G401.6 (cell line): ENCODE data around the gene S100A10.

Source experiments
- FAIRE-seq: peaks from 2 replicates; lab custom pipeline; 2012; peaks lifted over from hg19 to GRCh38; lab: Jason Lieb, UNC

The S100A10 gene

DNA sequence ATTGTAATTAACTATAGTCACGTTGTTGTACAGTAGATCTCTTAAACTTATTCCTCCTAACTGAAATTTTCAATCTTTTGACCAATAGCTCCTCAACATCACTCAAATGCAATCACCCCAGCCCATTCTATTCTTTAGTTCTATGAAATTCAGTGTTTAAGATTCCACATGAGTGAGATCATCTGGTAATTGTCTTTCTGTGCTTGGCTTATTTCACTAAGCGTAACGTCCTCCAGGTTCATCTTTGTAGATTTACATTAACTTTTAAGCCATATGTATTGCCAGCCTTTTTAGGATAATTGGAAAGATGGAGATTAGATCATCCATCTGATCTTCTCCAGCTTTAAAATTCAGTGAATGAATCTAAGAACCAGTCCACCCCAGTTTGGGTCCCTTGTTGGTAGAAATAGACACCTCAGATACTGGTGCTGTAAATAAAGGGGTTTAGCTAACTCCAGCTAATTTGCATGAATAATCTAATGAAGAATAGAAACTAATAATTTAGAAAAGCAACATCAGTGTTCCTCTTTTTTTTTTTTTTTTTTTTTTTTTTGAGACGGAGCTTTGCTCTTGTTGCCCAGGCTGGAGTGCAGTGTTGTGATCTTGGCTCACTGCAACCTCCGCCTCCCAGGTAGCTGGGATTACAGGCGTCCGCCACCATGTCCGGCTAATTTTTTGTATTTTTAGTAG is 7.0 kb downstream of the S100A10 start:
- no peak for FAIRE-seq

DNA sequence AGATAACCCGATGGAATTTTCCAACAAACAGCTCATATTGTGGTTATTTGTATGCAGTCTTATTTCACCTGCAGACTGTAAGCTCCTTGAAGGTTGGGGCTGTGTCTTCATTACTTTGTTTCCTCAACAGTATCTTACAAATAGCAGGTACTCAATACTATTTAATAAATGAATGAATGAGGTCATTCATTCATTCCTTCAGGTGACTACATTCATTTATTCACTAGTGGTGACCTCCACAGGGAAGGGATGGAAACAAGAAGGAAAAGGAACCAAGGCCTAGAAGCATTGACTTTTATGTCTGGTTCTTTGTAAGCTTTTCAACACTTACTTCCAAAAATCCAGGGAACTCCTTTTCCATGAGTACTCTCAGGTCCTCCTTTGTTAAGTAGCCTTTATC is 7.9 kb downstream of the S100A10 start:
- FAIRE-seq = no peak

DNA sequence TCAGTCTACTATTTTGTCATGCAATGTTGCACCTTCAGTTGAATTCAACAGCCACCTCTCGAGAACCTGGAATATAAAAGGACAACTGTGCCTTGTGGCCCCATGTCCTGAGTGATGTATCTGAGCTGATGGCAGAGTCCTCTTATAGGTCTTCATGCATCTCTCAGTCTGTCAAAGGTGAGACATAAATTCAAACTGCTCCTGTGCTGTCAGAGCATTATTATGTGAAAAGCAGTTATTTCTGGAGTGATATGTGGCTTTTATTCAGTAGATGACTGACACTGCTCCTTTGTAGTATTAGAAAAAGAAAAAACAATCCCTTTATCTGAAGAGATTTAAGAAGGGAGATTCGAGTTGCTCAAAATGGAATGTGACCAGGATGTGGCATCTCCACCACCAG is 8.4 kb downstream of the S100A10 start:
- no peak for FAIRE-seq

DNA sequence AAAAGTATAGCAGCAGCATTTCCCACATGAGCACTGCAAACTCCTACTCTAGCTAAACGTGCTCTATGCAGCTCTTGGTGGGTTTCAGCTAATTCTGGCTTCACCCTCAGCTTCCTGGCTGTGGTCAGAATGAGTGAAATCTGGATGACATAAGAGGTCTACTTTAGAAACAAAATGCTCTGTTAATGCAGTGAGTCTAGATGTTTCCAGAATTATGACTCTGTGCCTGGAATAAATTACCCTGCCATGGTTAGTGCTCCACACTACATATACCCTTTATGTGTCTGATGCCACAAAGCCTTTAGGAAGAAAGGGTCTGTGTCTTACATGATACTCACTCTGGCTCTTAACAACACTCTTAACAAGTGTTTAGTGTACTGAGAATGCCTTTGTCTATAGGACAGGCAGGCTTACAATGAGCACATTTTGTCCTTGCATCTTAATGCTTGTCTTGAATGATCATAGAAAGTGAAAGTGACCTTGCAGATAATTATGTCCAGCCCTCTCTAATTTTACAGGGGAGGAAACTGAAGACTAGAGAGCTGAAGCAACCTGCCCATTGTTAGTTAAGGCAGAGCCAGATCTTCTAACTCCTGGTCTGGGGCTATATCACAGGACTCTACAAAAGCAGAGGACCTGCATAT is 9.2 kb downstream of the S100A10 start:
- no peak for FAIRE-seq

DNA sequence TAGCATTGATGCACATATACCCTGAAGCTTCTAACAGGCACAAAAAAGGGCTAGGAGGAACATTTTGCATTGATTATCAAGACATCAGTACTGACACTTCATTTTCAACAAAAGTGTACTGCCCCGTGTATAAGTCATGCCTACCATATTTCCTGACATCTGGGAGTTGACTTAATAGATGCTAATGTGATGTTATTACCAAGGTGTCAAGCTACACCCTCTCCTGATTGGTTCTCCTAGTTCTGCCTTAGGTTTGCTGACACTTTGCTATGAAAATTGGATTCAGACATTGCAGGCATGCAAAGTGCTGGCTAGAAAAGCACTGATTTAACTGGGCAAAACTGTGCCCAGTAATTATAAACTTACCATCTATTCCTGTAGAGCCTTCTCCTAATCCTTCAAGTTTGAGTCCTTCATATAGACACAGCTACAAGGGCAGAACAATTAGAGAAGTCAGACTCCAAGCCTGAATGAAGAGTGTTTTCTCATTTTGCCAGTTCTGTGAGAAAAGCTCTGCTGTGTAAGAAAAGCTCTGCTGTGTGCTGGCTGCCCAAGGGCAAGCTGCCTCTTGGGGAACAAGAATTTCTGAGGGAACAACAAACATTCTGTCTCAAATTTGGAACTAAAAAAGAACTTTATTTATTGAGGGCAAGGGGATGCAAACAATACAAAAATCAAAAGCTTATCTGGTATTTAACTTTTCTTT is 11.2 kb downstream of the S100A10 start:
- no peak for FAIRE-seq

DNA sequence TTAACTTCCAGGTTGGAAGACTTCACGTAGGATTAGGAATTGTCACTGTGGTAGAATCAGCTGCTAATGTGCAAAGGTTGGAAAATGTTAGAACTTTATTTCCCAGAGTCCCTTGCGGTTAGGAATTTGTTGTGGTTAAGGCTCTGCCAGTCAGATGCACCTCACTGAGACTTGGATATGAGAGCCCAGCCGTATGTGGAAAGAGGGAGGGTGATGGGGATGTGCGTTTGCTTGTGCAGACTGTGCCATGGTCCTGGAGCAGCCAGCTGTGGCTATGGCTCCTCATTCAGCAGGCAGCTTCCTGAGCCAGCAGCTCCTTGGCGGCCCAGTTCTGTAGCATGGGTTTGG is 12.5 kb downstream of the S100A10 start:
- FAIRE-seq = no peak

DNA sequence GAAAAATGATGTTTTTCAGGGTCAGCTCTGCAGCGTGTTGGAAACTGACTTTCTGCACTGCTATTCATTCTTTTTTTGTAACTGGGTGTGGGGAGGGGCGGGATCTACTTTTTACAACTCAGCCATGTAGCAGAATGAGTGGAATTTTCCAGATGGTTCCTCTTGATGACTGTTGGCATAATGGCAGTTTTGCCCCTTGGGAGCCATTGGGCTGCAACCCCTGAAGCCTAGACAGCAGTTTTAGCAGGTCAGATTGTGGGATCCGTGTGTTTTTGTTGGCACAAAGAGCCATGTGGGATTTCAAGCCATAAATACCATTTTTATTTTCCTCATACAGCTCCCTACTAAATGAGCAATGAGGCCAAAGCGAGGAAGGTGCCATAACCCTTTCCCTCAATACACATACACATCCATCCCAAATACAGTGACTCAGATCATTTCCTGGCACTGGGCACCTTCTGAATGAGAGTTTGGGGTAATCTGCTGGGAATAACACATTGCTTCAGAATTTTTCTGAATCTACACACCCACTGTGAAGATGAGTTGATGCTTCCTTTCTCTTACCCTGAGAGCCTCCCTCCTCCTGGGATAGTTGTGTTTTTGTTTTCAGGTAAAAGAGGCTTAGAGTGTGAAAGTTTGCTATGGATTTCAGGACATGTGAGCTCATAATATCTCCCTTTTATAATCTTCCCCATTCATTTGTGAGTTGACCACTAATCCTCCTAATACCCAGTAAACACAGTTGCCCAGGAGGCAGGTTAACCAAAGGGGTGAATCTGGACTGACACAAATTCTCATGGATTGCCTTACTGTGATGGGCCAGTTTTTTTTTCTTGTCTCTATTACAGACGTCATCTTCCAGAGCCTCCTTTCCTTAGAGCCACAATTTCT is 13.1 kb downstream of the S100A10 start:
- FAIRE-seq = no peak

DNA sequence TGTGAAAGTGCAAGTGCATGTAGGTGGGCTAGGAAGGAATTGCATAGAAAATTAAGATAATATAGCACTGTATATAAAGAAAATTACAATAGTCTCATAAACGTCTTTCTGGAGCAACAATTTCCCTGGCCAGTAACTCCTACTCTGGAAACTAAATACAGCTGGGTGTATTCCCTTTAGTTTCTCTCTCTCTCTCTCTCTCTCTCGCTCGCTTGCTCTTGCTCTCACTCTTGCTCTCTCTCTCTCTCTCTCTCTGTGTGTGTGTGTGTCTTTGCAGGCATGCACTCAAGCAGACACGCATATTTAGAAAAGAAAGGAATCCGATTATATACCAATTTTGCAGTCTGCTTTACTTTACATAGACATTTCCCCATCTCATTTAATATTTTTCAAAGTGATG is 14.7 kb downstream of the S100A10 start:
- FAIRE-seq = no peak

DNA sequence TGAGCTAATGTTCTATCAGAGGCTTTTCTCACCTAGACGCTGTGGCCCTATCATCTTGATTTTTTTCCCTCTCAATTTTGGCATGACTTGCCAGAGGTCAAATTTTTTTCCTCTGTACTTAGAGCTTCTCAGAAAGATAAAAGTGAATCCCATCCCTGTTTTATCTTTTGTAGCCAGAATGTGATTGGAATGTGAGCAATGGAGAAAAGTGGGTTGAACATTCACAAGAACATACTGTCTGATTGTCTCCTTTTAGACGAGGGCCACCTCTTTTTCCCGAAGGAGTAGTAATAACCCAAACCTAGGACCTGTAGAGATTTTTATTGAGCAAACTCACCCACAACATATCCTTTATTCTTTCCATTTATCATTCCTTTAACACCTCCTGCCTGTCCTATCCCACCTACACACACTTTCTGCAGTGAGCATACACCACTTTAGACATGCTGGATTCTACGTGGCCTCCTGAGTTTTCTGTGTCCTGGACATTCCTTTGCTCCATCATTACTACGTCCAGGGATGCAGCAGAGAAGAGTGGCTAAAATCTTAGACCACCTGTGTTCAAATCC is 15.9 kb downstream of the S100A10 start:
- FAIRE-seq = no peak

DNA sequence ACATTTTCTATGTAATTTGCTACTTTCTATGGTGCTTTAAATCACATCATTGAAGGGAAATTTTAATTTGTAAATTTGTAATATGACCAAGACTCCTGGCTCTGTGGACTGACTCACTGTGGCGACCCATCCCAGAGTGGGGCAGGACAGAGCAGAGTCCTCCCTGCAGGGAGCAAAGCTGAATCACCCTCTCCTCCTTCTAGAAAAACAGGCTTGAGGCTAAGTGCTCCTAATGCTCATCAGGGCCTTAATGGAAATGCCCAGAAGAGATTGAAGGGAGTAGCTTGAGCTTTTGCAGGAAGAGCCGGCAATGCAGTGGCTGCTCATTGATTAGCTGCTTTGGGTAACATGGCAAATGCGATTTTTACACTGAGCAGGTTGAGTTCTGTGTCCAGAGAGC is 16.8 kb downstream of the S100A10 start:
- no peak for FAIRE-seq

DNA sequence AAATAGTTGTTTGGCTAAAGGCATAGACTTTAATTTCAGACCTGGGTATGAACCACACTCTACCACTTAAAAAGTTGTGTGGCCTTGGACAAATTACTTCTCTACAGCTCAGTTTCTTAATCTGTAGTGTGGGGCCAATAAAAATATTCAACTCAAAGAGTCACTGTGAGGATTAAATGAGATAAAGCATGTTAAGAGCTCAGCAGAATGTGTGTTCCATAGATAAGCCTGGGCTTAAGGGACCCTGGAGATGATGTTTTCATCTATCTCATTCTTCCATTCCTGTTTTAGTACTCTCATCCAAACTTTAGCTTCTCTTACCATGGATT is 17.7 kb downstream of the S100A10 start:
- no peak for FAIRE-seq

DNA sequence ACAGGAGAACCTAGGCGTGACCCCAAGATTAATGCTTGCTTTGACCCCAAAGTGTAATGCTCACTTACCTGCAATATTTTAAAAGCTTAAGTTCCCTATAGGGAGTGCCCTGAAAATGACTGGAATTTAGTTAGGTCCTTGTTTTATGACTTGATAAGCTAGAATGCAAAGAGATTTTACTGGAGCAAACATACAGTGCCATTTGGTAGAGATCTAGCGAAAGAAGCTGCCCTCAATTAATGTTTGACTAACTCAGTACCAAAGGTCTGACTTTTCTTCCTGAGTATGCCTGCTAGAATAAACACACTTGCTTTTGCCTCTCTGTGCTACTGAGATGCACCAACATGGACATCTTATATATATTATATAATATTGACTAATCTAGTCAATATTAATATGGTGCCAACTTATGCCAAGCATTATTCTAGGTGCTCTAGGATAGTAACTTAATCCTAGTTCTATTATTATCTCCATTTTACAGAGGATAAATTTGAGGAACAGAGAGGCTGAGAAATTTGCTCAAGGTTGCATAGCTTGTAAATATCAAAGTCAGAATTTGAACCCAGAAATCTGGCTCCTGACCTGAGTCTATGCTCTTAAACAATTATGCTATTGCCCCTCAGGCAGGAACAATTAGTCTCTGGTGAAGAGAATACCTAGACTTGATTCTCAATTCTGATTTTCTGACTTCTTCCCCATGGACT is 18.2 kb downstream of the S100A10 start:
- FAIRE-seq = no peak

DNA sequence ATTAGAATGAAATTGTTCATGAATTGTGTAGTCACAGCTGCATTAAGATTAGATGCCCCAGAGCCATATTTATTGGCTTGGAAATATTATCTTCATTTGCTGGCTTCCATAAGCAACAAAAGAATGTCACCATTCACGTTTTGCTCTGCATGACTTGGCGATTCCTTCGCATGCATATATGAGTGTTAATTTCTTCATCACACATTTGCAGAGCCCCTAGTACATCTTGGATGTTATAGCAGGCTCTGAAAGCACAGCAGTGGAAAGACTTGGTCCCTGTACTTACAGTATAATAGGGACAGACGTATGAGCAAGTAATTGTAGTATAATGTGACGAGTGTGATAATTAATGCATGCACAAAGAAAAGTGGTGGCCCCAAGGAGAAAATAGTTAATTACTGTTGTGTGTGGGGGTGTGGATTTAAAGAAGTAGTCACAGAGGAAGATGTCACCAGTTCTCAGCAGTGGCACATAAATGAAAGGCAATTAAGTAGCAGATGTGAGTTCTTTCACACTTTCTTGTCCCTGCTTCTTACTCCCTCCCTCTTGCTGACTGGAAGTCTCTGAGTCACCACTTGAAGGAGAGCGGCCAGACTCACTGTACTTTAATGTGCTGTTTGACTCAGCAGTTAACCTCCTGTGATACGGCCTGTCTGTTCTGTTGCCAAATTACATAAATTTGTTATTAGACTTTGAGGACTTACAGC is 21.0 kb downstream of the S100A10 start:
- FAIRE-seq = no peak

DNA sequence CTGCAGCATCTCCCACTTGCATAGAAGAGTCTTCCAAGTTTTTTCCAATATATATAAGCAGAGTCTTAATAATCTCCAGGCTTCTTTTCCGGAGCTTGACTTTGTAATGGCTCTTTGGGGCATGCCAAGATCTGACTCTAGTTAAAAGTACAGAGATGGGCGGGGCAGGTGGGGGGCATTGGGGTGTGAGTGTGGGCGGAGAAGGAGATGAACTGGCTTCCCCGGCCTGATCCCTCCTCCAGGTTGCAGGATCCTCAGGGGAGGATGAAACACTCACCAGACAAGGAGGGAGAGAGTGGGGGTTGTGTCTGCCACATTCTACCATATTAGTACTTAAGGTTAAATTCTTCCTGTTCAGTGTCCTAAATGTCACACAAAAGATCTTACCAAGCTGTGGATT is 23.0 kb downstream of the S100A10 start:
- FAIRE-seq = no peak

DNA sequence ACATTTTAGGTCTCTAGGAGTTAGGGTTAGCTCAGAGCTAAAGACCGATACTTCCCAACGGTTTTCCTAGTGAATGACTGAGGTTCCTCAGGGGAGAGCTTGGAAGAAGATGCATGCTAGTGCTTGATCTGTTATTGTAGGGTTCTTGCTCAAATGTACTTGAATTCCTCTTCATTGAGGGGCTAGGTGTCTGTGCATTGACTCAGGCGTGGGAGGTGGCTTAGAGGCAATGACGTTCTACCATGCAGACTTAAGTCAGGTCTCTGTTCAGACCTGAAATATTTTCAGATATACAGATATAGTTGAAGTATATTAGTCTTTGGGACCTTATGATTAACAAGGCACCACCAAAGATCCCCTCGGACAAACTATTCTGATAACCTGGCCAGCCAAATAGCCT is 23.5 kb downstream of the S100A10 start:
- no peak for FAIRE-seq

DNA sequence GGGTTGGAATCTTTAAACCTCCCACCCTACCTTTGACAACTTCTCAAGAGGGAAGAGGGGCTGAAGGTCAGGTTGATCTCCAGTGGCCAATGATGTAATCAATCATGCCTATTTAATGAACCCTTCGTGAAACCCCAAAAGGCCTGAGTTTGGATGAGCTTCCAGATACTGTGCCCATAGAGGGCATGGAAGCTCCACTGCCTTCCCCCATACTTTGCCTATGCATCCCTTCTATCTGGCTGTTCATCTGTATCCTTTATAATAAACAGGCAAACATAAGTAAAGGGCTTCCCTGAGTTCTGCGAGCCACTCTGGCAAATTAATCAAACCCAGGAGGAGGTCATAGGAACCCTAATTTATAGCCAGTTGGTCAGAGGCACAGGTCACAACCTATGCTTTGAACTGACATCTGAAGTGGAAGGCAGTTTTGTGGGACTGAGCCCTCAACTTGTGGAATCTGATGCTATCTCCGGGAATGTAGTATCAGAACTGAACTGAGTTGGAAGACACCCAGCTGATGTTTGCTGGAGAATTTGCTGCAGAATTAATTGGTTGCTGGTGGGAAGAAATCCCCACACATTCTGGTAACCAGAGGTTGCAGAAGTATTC is 24.8 kb downstream of the S100A10 start:
- FAIRE-seq = no peak

DNA sequence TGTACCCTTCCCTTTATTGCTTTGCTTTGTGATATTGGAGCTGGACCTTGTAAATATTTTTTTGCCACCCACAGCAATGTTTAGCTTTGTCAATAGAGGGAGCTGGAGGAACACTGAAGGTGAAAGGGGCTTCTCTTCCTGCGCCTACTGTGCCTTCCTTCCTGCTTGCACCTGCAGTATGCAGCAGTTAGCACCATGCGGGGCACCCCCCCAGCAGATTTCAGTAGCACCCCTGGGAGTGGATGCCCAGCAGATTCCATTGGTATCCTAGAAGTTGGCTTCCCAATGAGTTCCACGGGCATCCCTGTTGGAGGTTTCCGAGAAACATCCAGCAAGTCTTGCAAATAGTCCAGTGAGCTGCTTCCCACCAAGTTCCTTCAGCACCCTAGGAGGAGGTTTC is 25.6 kb downstream of the S100A10 start:
- no peak for FAIRE-seq

DNA sequence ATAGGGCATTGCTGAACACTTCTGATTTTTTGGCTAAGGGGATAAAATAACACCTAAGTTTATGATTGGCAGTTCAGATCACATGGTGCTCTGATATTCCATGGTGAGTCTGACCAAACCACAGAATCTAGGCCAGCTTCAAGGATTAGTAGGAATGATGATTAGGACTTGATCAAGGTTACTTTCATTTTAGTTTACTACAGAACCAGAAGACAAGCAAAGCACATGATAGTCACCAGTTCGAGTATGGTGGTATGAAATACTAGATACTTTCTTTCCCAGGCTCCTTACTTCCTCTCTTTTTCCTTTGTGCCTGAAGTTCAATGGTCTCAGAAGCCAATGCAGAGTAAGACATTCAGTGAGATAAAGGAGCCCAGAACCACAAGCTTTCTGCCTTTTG is 26.6 kb downstream of the S100A10 start:
- no peak for FAIRE-seq

DNA sequence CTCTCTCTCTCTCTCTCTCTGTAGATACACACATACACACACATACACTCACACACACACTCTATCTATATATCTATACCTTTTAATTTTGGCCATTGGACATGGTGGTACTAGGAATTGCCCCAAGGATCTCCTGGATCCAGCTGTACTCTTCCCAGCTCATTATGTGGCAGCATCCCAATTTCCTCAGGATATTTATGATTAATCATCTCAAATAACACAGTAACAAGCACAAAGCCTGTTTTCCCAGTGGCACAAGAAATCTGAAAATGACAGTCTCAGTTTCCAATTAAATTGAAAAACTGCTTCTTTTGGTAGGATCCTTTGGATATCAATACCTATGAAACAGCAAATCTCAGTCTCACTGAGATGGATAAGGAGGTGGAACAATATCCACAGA is 27.6 kb downstream of the S100A10 start:
- FAIRE-seq = no peak

DNA sequence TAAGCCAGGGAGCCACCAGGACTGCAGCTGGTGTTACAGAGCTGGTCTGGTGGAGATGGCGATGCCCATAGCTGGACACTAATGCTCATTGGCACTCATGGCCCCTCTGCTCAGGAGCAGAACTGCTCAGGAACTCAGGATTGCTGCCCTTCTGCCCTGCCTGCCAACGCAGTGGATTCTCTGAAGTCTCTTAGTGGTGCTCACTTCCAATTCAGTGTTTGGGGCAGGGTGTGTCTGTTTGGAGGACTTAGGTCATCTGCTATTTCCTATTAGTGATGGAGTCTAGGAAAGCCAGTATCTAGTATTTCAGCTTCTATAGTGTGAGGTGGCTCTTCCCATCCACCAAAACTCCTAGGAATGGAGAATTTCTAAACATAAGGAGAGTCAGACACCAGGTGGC is 29.1 kb downstream of the S100A10 start:
- FAIRE-seq = no peak

DNA sequence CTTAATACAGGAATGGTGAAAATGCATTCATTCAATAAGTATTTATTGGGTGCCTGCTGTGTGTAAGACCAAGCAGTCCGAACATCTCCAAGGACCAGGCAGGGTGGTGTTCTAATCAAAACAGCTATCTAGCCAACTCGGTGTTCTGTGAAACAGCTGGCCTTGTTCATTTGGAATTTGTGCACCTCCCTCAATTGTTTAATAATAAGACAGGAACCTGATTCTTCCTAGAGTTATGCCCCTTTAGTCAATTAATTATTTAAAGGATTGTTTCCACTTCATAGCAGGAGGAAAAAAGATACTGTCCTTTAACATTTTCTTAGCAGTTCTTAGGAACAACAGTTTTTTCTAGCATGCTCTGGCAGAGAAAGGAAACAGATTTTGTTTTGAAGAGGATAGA is 30.4 kb downstream of the S100A10 start:
- FAIRE-seq = no peak
